CD14-positive monocyte (primary cell): ENCODE data around the gene PTX3. TPM values are rescaled to one million over a fixed set of nuclear protein-coding genes. Genes with fewer than 3 reads are reported as not detected.

Experiments used
- DNase-seq, 3 donors: peaks; one replicate each; pipeline ENCODE4 v3.0.0-alpha.2; 2011 to 2022
- H2AFZ ChIP-seq: 2 replicates; pipeline ENCODE4 v1.6.0; 2012; ENCODE audit warnings: mild to moderate bottlenecking, low read depth, low read length, inconsistent platforms; ENCODE audit not compliant: insufficient read depth, poor library complexity, severe bottlenecking
- H3K27ac ChIP-seq, 2 donors: 1 replicate in 1 of 2; 2 replicates in 1 of 2; pipeline ENCODE4 v1.5.1; 2012 to 2013; ENCODE audit warnings: low read length in 2 of 2, control low read depth in 1 of 2, inconsistent platforms in 1 of 2, low read depth in 1 of 2, mild to moderate bottlenecking in 1 of 2
- H3K27me3 ChIP-seq, 2 donors: one replicate each; pipeline versions ENCODE4 v1.6.0 to v1.6.1; 2011 to 2013; ENCODE audit warnings: low read length in 2 of 2; ENCODE audit not compliant: control insufficient read depth in 2 of 2, insufficient read depth in 2 of 2
- H3K36me3 ChIP-seq, 2 donors: replicated peaks in 1 of 2; 1 replicate in 1 of 2; 2 replicates in 1 of 2; pipeline versions ENCODE4 v1.5.1 to v1.6.1; 2012 to 2013; ENCODE audit warnings: low read length in 2 of 2, control low read depth in 1 of 2, inconsistent platforms in 1 of 2, mild to moderate bottlenecking in 1 of 2; ENCODE audit not compliant: insufficient read depth in 2 of 2, control insufficient read depth in 1 of 2
- H3K4me1 ChIP-seq, 2 donors: 1 replicate in 1 of 2; 2 replicates in 1 of 2; pipeline versions ENCODE4 v1.5.1 to v1.6.1; 2012 to 2013; ENCODE audit warnings: low read length in 2 of 2, control low read depth in 1 of 2, inconsistent platforms in 1 of 2, mild to moderate bottlenecking in 1 of 2, moderate library complexity in 1 of 2; ENCODE audit not compliant: insufficient read depth in 2 of 2, control insufficient read depth in 1 of 2
- H3K4me2 ChIP-seq: replicated peaks from 2 replicates; pipeline ENCODE3; 2012; ENCODE audit warnings: low read length, moderate library complexity, mild to moderate bottlenecking; ENCODE audit not compliant: poor library complexity, severe bottlenecking; ENCODE audit errors: extremely low read depth
- H3K4me3 ChIP-seq, 3 experiments: fragments of 200-600 bp in 1 of 3; sonication (generic) in 1 of 3; replicated peaks in 1 of 3; 1 replicate in 2 of 3; 2 replicates in 1 of 3; pipeline ENCODE4 v1.5.1; 2011 to 2013; ENCODE audit warnings: low read length in 3 of 3, mild to moderate bottlenecking in 3 of 3, control low read depth in 2 of 3, low read depth in 2 of 3, inconsistent platforms in 1 of 3, moderate library complexity in 1 of 3
- H3K79me2 ChIP-seq: 2 replicates; pipeline ENCODE4 v1.6.0; 2012; ENCODE audit warnings: mild to moderate bottlenecking, control low read depth, inconsistent platforms, low read length, moderate library complexity; ENCODE audit not compliant: insufficient read depth
- H3K9ac ChIP-seq: 2 replicates; pipeline ENCODE4 v1.6.0; 2017; ENCODE audit warnings: low read length, mild to moderate bottlenecking; ENCODE audit not compliant: insufficient read depth, poor library complexity, severe bottlenecking
- H3K9me3 ChIP-seq, 2 donors: replicated peaks in 1 of 2; 1 replicate in 1 of 2; 2 replicates in 1 of 2; pipeline versions ENCODE4 v1.5.1 to v1.6.1; 2012 to 2013; ENCODE audit warnings: low read length in 2 of 2, control low read depth in 1 of 2; ENCODE audit not compliant: control insufficient read depth in 1 of 2, insufficient read depth in 1 of 2
- H4K20me1 ChIP-seq: 2 replicates; pipeline ENCODE4 v1.6.0; 2012; ENCODE audit warnings: mild to moderate bottlenecking, low read length, control low read depth, moderate library complexity; ENCODE audit not compliant: insufficient read depth
- H3K27ac Mint-ChIP-seq, 7 donors: one replicate each; pipeline ENCODE4 v1.8.0; 2020; ENCODE audit warnings: mild to moderate bottlenecking in 7 of 7, mixed read lengths in 7 of 7, moderate library complexity in 6 of 7, inconsistent platforms in 2 of 7
- H3K27me3 Mint-ChIP-seq, 3 donors: one replicate each; pipeline ENCODE4 v1.8.0; 2021 to 2022; ENCODE audit warnings: low read depth in 3 of 3, mild to moderate bottlenecking in 3 of 3, mixed read lengths in 3 of 3, moderate library complexity in 3 of 3, inconsistent platforms in 1 of 3
- H3K36me3 Mint-ChIP-seq, 2 donors: one replicate each; pipeline ENCODE4 v1.8.0; 2020; ENCODE audit warnings: mixed read lengths in 2 of 2, inconsistent platforms in 1 of 2, mild to moderate bottlenecking in 1 of 2
- H3K4me1 Mint-ChIP-seq: one replicate; pipeline ENCODE4 v1.8.0; 2020; ENCODE audit warnings: mild to moderate bottlenecking, mixed read lengths
- H3K4me3 Mint-ChIP-seq, 2 donors: one replicate each; pipeline ENCODE4 v1.8.0; 2020; ENCODE audit warnings: mild to moderate bottlenecking in 2 of 2, mixed read lengths in 2 of 2, moderate library complexity in 1 of 2
- H3K9me3 Mint-ChIP-seq, 7 donors: one replicate each; pipeline ENCODE4 v1.8.0; 2020 to 2022; ENCODE audit warnings: mixed read lengths in 7 of 7, mild to moderate bottlenecking in 6 of 7, moderate library complexity in 6 of 7, inconsistent platforms in 2 of 7
- CTCF ChIP-seq: fragments of 200-600 bp; IDR thresholded peaks from one replicate; pipeline ENCODE4 v1.8.0; 2022; ENCODE audit warnings: antibody characterized with exemption, mild to moderate bottlenecking
- WGBS: methylation state at CpG from one replicate; pipeline ENCODE4 v1.1.5; 2013; ENCODE audit warnings: missing lambda C conversion rate; ENCODE audit not compliant: insufficient coverage; 5-methylcytosine and 5-hydroxymethylcytosine counted together
- intact Hi-C, 2 donors: fragments of 100-400 bp; cut with micrococcal nuclease; formaldehyde crosslinking; loops; one replicate each; pipeline versions ENCODE4 v1.15.0 to v1.15.1; 2023
- polyA plus RNA-seq, 3 donors: library from polyadenylated mRNA; depleted of rRNA in 1 of 3; unstranded in 2 of 3; stranded (reverse) in 1 of 3; fragments of 300-500 nt in 2 of 3; fragments of >200 nt in 1 of 3; fragmentation: Illumina TruSeq in 2 of 3; gene quantifications; 1 replicate in 2 of 3; 2 replicates in 1 of 3; pipeline ENCODE4 v1.2.3, GENCODE V29; 2012 to 2021

Gene PTX3
- polyA plus RNA-seq, 3 donors = 9.1 to 84.5 (median 10.5) TPM

GRCh38 chr3:157445857-157446256, 9.2 kb downstream of the PTX3 start:
- peak overlapping the region; percentile 64 to 93 (median 88) for H3K27ac Mint-ChIP-seq
- H3K4me3 Mint-ChIP-seq = peak overlapping the region; percentile 3 to 63
- peak overlapping the region; percentile 33 for H3K4me2 ChIP-seq
- H3K9me3 ChIP-seq = no peaks in the 10 kb centered on the region
- H3K79me2 ChIP-seq = no peaks in the 10 kb centered on the region
- TF ChIP-seq CTCF = no peak
- no peaks in the 10 kb centered on the region for H3K27me3 ChIP-seq
- peaks cover 2 to 19% of the 10 kb centered on the region in 2 donors for H3K36me3 ChIP-seq
- no peak overlapping the region for H2AFZ ChIP-seq
- no peaks in the 10 kb centered on the region for H3K27me3 Mint-ChIP-seq
- H3K4me1 Mint-ChIP-seq = peaks cover 39% of the 10 kb centered on the region
- no CpG with 5 or more reads among the region's 1 CpG for WGBS
- H4K20me1 ChIP-seq = no peaks in the 10 kb centered on the region
- H3K36me3 Mint-ChIP-seq = peaks cover 8 to 18% of the 10 kb centered on the region in 2 donors
- DNase-seq = peak; percentile 85 to 94 (median 88)
- no peak overlapping the region for H3K9ac ChIP-seq
- intact Hi-C loops = loop anchor here in 1 of 2 donors (5.0 kb wide), 1 partner anchor 284 kb away; the partner anchor contains the start of gene CCNL1
- peak overlapping the region; percentile 50 to 52 for H3K27ac ChIP-seq
- H3K4me3 ChIP-seq = peak overlapping the region in 1 of 3 experiments; percentile 1
- H3K4me1 ChIP-seq = peaks cover 32 to 41% of the 10 kb centered on the region in 2 donors
- peaks cover 0 to 5% (median 4%) of the 10 kb centered on the region in 7 donors for H3K9me3 Mint-ChIP-seq

DNA sequence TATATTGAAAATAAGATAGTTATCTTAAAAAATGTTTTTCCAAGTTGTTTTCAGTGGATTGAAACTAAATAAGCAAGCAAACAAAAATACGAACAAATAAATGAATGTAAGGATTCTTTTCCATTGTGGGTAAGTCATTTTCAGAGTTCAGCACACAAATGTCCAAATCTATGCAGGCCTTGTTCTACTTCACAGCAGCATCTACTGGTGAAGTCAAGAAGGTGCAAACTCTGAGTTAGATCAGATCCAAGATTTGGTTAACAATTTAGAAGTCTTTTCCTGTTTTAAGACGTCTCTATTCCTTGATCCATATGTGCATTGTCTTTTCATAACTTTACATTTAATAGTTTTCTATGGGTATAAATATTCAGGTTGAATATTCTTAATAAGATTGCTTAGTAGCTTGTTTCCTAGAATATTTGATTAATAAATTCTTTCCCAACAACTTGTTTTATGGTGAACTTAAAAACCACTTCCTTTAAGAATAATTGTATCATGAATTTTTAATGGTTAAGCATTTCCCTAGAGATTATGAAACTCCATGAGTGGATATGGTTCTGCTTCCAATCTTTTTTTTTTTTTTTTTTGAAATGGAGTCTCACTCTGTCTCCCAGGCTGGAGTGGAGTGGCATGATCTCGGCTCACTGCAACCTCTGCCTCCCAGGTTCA, 10.5 kb downstream of the PTX3 start:
- intact Hi-C loops = loop anchor here in 1 of 2 donors (5.0 kb wide), 1 partner anchor 285 kb away; the partner anchor contains the start of gene CCNL1
- H3K79me2 ChIP-seq = no peaks in the 10 kb centered on the region
- no peak overlapping the region for H3K9ac ChIP-seq
- Mint-ChIP-seq H3K4me3 (no peak overlapping the region), H3K9me3 (peaks cover 0 to 6% (median 4%) of the 10 kb centered on the region in 7 donors), H3K4me1 (peaks cover 46% of the 10 kb centered on the region), H3K36me3 (peaks cover 8 to 11% of the 10 kb centered on the region in 2 donors), H3K27ac (peak overlapping the region in 3 of 7 donors; percentile 30 to 77 (median 35)), H3K27me3 (no peaks in the 10 kb centered on the region)
- no peak overlapping the region for H3K4me3 ChIP-seq
- peaks cover 2 to 11% of the 10 kb centered on the region in 2 donors for H3K36me3 ChIP-seq
- WGBS = no CpG with 5 or more reads among the region's 3 CpGs
- no peaks in the 10 kb centered on the region for H3K27me3 ChIP-seq
- TF ChIP-seq CTCF = peak; percentile 56
- H3K4me2 ChIP-seq = no peak overlapping the region
- peak overlapping the region in 1 of 2 donors; percentile 49 for H3K27ac ChIP-seq
- H3K4me1 ChIP-seq = peaks cover 40 to 49% of the 10 kb centered on the region in 2 donors
- H3K9me3 ChIP-seq = no peaks in the 10 kb centered on the region
- H4K20me1 ChIP-seq = no peaks in the 10 kb centered on the region
- H2AFZ ChIP-seq = no peak overlapping the region
- peak in 2 of 3 donors; percentile 25 to 33 for DNase-seq
